GDM1 (cell line): ENCODE measurements around the gene NCOR1.
"Not testable (repeated sequence)": the region's sequence is repeated elsewhere in the genome, so short reads cannot be mapped to it uniquely, and the experiment has no call there.

Source experiments
- DNase-seq: peaks from one replicate; lab custom pipeline; 2025; lab: John Stamatoyannopoulos, UW

The NCOR1 gene

DNA sequence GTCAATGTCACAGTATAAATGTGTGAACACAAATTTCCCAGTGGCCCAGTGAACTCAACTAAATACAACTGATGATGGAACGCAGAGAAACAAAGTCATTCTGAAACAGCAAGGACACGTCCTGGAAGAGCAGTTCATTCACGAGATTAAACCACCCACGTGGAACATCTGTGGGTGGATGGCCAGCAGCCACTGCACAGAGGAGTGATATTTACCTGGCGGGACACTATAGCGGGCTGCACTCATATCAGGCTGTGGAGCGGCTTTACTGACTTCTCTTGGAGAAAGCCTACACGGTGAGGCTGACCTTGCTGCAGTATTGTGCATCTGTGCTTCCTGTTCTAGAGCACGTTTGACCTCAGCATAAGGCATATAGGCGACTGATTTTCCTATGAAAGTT is 128.4 kb downstream of the NCOR1 start:
- no peak for DNase-seq

DNA sequence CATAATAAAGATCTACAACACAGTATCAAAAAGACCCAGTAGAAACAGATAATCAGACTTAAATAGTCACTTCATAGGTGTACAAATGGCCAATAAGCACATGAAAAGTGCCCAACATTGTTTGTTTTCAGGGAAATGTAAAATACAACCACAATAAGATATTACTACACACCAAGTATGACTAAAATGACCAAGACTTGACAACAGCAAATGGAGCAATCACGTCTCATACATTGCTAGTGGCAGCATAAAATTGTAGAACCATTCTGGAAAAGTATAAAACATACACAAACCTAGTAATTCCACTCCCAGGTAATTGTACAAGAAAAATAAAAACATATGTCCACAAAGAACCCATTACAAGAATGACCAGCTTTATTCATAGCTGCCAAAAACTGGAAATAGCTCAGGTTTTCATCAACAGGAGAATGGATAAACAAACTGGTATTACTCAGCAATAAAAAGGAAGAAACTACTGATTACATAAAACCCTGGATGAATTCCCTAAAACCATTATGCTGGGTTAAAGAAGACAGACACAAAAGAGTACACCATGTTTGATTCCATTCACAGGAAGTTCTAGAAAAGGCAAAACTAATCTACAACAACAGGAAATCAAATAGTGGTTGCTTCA is 130.2 kb downstream of the NCOR1 start:
- no peak for DNase-seq

DNA sequence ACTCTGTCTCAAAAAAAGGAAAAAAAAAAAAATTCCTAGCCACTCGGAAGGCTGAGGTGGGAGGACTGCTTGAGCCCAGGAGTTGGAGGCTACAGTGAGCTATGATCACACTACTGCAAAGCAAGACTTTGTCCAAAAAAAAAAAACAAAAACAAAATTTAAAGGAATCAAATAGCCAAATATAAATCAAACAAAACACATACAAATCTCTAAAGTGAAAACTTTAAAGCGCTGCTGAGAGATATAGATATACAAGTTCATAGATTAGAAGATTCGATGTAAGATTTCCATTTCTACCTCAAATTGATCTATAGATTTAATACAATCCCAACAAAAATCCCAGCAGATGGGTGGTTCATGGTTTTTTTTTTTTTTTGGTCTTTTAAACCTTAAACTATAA is 132.1 kb downstream of the NCOR1 start:
- no peak for DNase-seq

DNA sequence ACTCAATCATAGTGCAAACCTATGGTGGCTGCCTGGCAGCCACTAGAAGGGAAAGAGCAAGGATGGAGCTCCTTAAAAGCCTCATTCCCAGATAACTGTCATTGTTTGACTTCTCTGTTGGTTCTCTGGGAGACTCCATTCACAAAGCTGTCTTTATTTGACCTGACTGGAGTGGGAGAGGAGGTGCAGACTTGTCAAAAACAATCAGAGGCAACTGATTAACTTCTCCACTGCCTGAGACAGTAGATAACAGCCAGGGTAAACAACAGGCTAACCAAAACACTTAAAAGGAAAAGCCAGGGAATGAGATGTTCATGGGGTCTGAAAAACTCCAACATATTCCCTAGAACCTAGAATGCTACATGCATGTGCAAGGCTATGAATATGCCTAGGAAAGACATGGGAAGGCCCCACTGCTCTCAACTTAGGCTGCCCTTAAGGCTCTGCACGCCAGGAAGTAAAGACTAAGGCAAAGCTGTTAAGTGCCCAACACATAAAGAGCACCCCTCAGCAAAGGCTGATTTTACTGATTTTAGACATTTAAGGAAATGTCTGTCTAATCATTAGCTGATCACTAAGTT is 133.7 kb downstream of the NCOR1 start:
- DNase-seq = no peak

DNA sequence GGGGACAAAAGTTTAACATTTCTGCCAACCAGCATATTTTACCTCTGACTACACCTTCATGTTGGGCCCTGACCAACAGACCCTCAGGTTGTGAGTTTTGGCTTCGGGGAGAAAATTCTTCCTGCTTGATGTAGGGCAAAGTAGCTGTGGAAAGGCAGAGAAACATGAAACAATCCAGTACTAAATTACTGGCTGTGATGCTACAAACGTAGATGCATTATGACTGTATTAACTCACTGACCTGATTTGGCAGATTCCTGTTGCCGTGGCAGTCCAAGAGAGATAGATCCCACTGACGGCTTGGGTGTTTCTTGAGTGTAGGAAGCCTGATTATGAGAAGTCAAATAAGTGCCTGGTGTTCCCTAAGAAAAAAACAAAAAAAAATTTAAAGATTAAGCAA is 135.0 kb downstream of the NCOR1 start:
- DNase-seq = no peak

DNA sequence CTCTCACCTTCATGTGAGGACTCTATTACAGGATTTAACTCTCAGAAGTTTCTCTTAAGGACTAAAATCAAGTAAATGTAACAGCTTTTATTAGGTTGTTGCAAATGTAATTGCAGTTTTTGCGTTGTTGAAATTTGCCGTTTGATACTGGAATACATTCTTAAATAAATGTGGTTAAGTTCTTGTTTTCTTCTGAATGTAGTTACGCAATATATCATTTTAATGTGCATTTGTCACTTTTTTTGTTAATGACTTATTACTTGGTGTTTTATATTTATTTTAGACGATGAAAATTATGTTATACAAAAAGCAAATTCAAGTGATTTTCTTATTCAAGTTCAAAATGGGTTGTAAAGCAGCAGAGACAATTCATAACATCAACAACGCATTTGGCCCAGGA is 139.4 kb downstream of the NCOR1 start:
- DNase-seq = no peak

DNA sequence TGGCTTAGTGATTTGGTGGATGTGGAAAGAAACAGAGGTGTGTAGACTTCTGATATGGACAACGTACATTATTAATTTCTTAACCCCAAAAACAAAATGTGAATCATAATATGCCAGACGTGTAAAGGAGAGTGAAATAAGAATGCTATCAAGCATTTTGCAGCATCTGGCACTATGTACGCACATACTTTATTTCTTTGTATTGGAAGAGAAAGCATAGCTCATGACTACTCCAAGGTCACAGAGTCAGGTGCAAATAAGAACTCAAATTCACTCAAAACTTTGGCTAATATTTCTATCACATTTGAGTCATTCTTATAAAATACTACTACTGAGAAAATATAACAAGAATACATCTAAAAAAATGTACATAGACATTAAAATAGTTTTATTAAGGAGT is 140.9 kb downstream of the NCOR1 start:
- no peak for DNase-seq

DNA sequence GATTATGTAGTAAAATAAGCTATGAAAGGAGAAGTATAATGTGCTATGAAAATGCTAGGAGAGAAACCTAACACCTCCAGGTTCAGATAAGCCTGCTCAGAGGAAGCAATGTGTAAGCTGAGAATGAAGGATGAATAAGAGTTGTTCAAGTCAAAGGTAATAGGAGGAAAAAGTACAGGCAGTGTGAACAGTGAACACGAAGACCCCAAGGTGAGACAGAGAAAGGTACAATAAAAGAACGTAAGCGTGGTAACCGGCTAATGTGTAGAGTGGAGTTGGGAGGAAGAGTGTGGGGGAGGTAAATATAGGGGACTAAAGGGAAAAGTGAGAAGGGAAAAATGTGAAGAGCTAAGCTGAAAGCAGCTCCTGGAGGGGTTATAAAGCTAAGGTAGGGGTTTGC is 141.5 kb downstream of the NCOR1 start:
- DNase-seq = no peak

DNA sequence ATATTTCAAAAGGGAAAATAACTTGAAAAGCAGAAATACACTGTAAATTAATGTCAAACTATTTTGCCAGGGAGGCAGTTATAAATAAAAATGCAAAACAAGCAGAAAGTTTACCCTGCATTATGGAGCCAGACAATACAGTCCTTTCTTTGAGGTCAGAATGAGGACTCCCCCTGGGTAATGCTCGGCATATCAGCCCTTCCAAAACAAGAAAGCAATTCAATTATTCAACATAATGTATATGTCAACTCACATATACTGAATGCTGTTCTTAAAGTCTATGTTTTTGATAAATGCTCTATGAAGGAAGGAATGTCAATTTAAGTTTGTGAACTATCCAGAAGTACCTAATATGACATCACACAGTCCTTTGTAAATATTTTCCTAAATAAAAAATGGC is 143.3 kb downstream of the NCOR1 start:
- DNase-seq = no peak

DNA sequence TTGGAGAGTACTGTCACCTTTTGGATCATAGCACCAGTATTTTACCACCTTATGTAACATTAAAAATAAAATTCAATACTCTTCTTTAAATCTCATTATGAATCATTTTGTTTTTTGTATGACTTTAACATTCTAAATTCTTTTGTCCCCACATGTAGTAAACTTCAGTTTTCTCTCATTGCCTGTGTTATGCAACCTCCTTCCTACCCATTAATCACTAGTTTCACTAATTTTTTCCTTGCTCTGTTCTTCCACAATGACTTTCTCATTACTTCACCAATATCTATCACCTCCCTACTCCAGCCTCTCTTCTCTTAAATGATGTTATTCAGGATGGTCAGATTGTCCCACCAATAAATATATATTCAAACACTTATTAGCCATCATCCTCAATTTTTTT is 147.0 kb downstream of the NCOR1 start:
- no peak for DNase-seq

DNA sequence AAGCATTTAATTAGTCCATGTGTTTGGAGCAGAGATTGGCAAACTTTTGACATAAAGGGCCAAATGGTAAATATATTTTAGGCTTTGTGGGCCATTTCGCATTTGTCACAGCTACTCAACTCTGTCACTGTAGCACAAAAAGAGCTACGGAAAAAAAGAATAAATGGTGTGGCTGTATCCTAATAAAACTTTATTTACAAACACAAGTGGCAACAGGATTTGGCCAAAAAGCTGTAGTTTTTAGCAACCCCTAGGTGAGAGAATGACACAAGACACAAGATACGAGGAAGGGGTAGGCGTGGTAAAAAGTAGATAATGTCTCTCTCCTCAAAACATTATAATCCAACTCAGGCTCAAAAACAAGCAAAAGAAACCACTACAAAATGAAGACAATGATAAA is 149.2 kb downstream of the NCOR1 start:
- no peak for DNase-seq

DNA sequence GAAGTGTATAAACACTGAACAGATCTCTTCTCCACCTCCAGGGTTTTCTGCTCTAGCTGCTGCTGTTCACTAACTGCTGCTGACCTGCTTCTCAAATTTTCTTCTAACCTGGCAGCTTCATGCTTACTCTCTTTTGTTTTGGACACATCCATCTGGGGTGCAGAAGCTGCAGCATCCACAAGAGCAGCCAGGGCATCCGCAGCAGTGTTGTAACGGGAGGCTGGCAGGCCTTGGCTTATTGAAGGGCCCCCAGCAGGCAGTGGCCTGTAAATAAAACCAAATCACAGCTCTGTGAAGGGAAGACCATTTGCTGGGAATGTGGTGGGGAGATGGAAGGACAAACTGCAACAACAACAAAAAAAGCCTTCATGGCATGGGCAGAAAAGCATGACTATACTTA is 153.7 kb downstream of the NCOR1 start:
- DNase-seq = no peak

DNA sequence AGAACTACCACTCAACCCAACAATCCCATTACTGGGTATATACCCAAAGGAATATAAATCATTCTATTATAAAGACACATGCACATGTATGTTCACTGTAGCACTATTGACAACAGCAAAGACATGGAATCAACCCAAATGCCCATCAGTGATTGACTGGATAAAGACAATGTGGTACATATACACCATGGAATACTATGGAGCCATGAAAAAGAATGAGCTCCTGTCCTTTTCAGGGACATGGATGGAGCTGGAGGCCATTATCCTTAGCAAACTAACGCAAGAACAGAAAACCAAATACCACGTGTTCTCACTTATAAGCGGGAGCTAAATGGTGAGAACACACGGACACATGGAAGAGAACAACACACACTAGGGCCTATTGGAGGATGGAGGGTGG is 160.2 kb downstream of the NCOR1 start:
- not testable (repeated sequence) for DNase-seq

DNA sequence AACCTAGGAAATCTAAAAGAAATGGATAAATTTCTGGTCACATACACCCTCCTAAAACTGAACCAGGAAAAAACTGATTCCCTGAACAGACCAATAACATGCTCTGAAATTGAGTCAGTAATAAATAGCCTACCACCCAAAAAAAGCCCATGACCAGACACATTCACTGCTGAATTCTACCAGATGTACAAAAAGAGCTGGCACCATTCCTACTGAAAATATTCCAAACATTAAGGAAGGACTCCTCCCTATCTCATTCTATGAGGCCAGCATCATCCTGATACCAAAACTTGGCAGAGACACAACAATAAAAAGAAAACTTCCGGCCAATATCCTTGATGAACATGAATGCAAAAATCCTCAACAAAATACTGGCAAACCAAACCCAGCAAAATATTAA is 162.8 kb downstream of the NCOR1 start:
- no peak for DNase-seq

DNA sequence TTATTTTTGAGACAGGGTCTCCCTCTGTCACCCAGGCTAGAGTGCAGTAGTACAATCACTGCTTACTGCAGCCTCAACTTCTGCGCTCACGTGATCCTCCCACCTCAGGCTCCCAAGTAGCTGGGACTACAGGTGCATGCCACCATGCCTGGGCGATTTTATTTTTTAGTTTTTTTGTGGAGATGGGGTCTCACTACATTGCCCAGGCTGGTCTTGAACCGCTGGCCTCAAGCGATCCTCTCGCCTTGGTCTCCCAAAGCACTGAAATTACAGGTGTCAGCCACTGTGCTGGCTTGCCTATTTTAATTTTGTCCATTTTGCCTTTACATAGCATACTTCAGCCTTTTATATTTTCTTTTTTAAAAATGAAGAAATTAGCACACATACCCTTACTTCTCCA is 164.5 kb downstream of the NCOR1 start:
- DNase-seq = no peak

DNA sequence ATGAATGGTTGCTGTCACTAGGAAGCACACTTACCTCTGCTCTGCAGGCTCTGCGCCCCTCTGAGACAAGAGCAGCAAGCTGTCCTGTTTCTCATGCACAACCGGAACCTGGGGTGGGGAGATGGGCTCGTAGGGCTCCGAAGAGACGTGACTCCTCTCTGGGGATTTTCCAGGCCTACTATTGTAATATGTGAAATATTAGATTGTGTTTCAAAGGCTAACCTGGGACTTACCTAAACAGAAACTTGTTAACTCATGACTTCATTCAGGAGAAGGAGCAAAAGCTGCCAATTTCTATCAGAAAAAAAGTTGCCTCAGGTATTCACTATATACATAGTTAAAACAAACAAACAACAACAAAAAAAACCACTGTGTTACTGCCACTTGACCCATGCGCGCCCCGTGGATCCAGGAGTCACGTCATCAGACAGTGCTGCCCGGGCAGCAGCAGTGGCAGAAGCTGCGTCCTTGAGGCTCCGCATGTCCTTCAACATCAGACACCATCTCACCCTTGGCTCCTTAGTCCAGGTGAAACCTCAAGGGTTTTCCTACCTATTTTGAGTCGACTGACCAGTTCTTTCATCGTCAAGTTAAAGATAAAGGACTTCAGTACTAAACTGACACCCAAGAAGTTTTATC is 166.4 kb downstream of the NCOR1 start:
- no peak for DNase-seq

DNA sequence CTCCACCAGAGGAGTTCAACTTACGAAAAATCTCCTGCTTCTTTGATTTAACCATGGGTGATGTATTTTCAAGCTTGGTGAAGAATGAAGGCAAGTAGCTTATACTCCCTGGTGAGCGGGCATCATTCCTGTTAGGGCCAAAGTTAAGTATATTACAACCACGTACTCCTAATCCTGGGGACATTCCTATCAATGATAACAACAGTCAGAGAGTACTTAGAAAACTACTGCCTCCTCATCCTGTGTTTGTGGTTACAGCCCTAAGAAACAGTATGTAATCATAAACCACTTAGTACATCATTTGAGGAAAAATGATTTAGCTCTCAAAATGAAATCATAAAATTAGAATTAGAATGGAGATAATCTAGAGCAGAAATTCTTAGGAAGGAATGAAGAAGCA is 168.4 kb downstream of the NCOR1 start:
- no peak for DNase-seq

DNA sequence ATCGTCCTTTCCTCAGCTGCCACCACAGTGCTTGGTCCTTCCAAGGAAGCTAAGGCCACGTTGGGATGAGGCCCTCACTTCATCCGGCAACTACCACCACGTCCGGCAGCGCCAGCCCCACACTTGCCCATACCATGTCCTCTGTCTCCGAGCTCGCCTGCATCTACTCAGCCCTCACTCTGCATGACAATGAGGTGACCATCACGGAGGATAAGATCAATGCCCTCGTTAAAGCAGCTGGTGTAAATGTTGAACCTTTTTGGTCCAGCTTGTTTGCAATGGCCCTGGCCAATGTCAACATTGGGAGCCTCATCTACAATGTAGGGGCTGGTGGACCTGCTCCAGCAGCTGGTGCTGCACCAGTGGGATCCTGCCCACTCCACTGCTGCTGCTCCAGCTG is 170.8 kb downstream of the NCOR1 start:
- no peak for DNase-seq

DNA sequence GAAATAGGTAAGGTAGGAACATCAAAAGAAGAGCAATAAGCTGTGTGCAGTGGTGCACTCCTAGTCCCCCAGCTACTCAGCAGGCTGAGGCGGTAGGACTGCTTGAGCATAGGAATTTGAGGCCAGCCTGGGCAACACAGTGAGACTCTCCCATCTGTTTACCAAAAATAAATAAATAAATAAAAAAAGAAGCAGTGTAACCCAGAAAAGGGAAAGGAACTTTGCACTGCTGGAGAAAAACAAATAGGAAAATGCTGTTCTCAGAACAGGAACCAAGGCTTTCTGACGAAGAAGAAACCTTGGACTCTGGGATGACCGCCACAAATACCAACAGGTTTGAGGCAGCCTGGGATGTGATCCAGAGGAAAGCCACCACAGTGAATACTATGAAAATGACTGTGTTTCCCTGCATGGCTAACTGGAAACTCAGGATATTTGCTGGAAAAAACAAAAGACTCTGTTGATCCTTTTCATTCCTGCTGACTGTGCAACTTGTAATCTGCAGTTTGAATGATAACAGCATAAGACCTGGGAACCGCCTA is 174.6 kb downstream of the NCOR1 start:
- DNase-seq = no peak

DNA sequence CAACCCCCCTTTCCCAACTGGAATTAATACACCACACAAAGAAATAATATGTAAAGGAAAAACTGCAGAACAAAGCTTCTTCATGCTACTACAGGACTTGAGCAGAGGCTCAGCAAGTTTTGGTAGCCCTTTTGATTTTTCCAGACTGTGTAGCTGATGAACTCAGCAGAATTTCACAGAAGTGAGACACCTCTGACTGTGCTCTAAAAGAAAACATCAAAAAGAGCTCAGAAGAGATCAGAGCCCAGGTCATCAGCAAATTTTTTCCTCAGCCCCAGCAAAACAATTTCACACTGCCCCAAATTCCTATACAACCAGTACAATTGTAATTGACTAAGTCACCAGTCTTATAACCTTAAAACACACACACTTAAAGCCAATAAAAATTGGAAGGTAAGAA is 177.7 kb downstream of the NCOR1 start:
- DNase-seq = no peak

DNA sequence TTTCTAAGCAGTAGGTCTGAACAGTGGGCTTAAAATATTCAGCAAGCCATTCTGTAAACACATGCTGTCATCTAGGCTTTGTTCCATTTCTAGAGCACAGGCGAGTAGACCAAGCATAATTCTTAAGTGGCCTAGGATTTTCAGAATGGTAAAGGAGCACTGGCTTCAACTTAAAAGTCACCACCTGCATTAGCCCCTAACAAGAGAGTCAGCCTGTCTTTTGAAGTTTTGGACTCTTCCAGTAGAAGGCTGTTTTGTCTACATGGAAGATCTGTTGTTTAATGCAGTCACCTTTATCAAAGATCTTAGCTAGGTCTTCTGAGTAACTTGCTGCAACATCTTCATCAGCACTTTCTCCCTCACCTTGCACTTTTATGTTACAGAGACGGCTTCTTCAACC is 179.1 kb downstream of the NCOR1 start:
- no peak for DNase-seq

DNA sequence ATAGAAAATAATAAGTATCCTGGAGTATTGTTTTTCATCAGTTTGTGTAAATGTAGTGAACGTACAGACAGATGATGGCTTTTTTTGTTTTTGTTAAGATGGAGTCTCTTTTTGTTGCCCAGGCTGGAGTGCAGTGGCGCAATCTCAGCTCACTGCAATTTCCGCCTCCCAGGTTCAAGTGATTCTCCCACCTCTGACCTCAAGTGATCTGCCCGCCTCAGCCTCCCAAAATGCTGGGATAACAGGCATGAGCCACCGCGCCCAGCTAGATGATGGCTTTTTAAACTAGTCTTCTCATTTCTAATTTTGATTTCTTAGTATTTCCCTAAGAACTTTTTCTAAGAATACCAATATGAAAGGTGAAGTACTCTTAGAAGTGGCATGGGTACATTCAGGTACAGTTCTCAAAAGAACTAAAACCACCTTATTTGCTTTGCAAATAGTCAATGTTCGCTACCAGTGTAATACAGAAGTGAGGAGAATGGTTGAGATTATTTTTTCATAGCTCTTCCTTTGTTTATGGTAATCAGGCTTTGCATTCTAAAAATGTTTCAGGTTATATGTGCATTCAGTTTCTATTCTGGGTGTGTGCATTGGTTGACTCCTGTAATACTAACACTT is 181.5 kb downstream of the NCOR1 start:
- no peak for DNase-seq
